Type B pancreatic cell (in vitro differentiated cells): Measurements from ENCODE around the gene SLC35F6. TPM values are rescaled to one million over a fixed set of nuclear protein-coding genes. Genes with fewer than 3 reads are reported as not detected.
A peak's percentile ranks its signal among the peaks of the same experiment; 100 is the strongest.

Source experiments
- DNase-seq: peaks from one replicate; pipeline ENCODE4 v3.0.0; 2021; ENCODE audit warnings: mixed read lengths; ENCODE audit not compliant: unreplicated experiment; ENCODE audit errors: extremely low spot score
- H3K27ac Mint-ChIP-seq: 2 replicates; pipeline ENCODE4 v1.8.0; 2021; ENCODE audit warnings: mild to moderate bottlenecking, mixed read lengths
- H3K27me3 Mint-ChIP-seq: 2 replicates; pipeline ENCODE4 v1.8.0; 2021; ENCODE audit warnings: mixed read lengths
- H3K36me3 Mint-ChIP-seq: 2 replicates; pipeline ENCODE4 v1.8.0; 2021; ENCODE audit warnings: mixed read lengths
- H3K4me1 Mint-ChIP-seq: one replicate; pipeline ENCODE4 v1.8.0; 2021; ENCODE audit warnings: mixed read lengths; ENCODE audit not compliant: unreplicated experiment
- H3K4me3 Mint-ChIP-seq: 2 replicates; pipeline ENCODE4 v1.8.0; 2021; ENCODE audit warnings: mild to moderate bottlenecking, mixed read lengths
- H3K9me3 Mint-ChIP-seq: 2 replicates; pipeline ENCODE4 v1.8.0; 2021; ENCODE audit warnings: mixed read lengths
- total RNA-seq: library from RNA; stranded (reverse); gene quantifications from 2 replicates; pipeline ENCODE4 v1.2.1, GENCODE V29; 2021; ENCODE audit warnings: low replicate concordance
- TF ChIP-seq, protein P1 (sequence below): fragments of 200-600 bp; sonication (generic); conservative IDR thresholded peaks from 2 replicates; pipeline ENCODE4 v1.5.0; 2021; ENCODE audit warnings: antibody characterized with exemption, mild to moderate bottlenecking

Gene SLC35F6
- total RNA-seq, 1 donor from 2014 or later = 28.5 TPM

GRCh38 chr2:26718949-26719686 is 45.0 kb upstream of the SLC35F6 start:
- H3K27ac Mint-ChIP-seq = peak overlapping the region; percentile 37
- no peaks in the 10 kb centered on the region for H3K9me3 Mint-ChIP-seq
- no peaks in the 10 kb centered on the region for H3K36me3 Mint-ChIP-seq
- peaks cover under 1% of the 10 kb centered on the region for H3K4me1 Mint-ChIP-seq
- TF ChIP-seq, protein P1, sequence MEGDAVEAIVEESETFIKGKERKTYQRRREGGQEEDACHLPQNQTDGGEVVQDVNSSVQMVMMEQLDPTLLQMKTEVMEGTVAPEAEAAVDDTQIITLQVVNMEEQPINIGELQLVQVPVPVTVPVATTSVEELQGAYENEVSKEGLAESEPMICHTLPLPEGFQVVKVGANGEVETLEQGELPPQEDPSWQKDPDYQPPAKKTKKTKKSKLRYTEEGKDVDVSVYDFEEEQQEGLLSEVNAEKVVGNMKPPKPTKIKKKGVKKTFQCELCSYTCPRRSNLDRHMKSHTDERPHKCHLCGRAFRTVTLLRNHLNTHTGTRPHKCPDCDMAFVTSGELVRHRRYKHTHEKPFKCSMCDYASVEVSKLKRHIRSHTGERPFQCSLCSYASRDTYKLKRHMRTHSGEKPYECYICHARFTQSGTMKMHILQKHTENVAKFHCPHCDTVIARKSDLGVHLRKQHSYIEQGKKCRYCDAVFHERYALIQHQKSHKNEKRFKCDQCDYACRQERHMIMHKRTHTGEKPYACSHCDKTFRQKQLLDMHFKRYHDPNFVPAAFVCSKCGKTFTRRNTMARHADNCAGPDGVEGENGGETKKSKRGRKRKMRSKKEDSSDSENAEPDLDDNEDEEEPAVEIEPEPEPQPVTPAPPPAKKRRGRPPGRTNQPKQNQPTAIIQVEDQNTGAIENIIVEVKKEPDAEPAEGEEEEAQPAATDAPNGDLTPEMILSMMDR = no peak
- DNase-seq = no peak
- H3K27me3 Mint-ChIP-seq = no peaks in the 10 kb centered on the region
- H3K4me3 Mint-ChIP-seq = no peak overlapping the region

GRCh38 chr2:26720322-26721114 is 43.6 kb upstream of the SLC35F6 start:
- no peak for DNase-seq

GRCh38 chr2:26721115-26722032 is 42.7 kb upstream of the SLC35F6 start:
- TF ChIP-seq, protein P1 = no peak
- Mint-ChIP-seq H3K4me1 (peaks cover 9% of the 10 kb centered on the region), H3K27ac (peak overlapping the region; percentile 36), H3K36me3 (no peaks in the 10 kb centered on the region), H3K4me3 (no peak overlapping the region), H3K9me3 (no peaks in the 10 kb centered on the region), H3K27me3 (no peaks in the 10 kb centered on the region)
- DNase-seq = no peak

More at GRCh38 chr2:26720322-26721114, 43.6 kb upstream of the SLC35F6 start:
- Mint-ChIP-seq H3K9me3 (no peaks in the 10 kb centered on the region), H3K36me3 (no peaks in the 10 kb centered on the region), H3K27ac (no peak overlapping the region), H3K27me3 (no peaks in the 10 kb centered on the region), H3K4me3 (no peak overlapping the region), H3K4me1 (peaks cover 9% of the 10 kb centered on the region)
- TF ChIP-seq, protein P1 = no peak

GRCh38 chr2:26722328-26722727 is 41.8 kb upstream of the SLC35F6 start:
- no peaks in the 10 kb centered on the region for H3K36me3 Mint-ChIP-seq
- TF ChIP-seq, protein P1 = no peak
- H3K4me3 Mint-ChIP-seq = no peak overlapping the region
- no peaks in the 10 kb centered on the region for H3K27me3 Mint-ChIP-seq
- H3K4me1 Mint-ChIP-seq = peaks cover 9% of the 10 kb centered on the region
- H3K9me3 Mint-ChIP-seq = no peaks in the 10 kb centered on the region
- no peak for DNase-seq
- H3K27ac Mint-ChIP-seq = no peak overlapping the region

- Mint-ChIP-seq H3K27ac (no peak overlapping the region), H3K9me3 (no peaks in the 10 kb centered on the region), H3K36me3 (no peaks in the 10 kb centered on the region), H3K27me3 (no peaks in the 10 kb centered on the region), H3K4me3 (no peak overlapping the region), H3K4me1 (peaks cover 9% of the 10 kb centered on the region)
- TF ChIP-seq, protein P1 = no peak
- no peak for DNase-seq
These were observed 41.2 kb upstream of the SLC35F6 start for GRCh38 chr2:26722911-26723310.
